Brain microvascular endothelial cell (primary cell): Measurements from ENCODE around the gene CDPF1.

Source experiments
- DNase-seq: peaks from one replicate; pipeline ENCODE4 v3.0.0-alpha.2; 2020
- H3K27ac ChIP-seq: fragments of 250-450 bp; sonication (Bioruptor Pico); 2 replicates; pipeline ENCODE4 v1.5.1; 2020; ENCODE audit warnings: mild to moderate bottlenecking, moderate library complexity
- H3K27me3 ChIP-seq: fragments of 250-450 bp; sonication (Bioruptor Pico); replicated peaks from 2 replicates; pipeline ENCODE4 v1.5.1; 2020; ENCODE audit warnings: mild to moderate bottlenecking
- H3K36me3 ChIP-seq: fragments of 250-450 bp; sonication (Bioruptor Pico); replicated peaks from 2 replicates; pipeline ENCODE4 v1.5.1; 2020; ENCODE audit warnings: mild to moderate bottlenecking
- H3K4me3 ChIP-seq: 2 replicates; pipeline ENCODE4 v1.5.1; 2011; ENCODE audit warnings: low read depth, mild to moderate bottlenecking, control low read depth, low read length, moderate library complexity
- in situ Hi-C: cut with HindIII; loops from 2 replicates; pipeline ENCODE4 v1.10.0; 2017; ENCODE audit warnings: low sequenced_read_pairs, low pct_ligation_motif_present
- TF ChIP-seq, protein P1 (sequence below): IDR thresholded peaks from 2 replicates; pipeline ENCODE4 v1.5.1; 2011; ENCODE audit warnings: low read depth, mild to moderate bottlenecking, moderate library complexity, low read length, control low read depth, inconsistent platforms; ENCODE audit errors: missing control alignments

CDPF1 gene

DNA sequence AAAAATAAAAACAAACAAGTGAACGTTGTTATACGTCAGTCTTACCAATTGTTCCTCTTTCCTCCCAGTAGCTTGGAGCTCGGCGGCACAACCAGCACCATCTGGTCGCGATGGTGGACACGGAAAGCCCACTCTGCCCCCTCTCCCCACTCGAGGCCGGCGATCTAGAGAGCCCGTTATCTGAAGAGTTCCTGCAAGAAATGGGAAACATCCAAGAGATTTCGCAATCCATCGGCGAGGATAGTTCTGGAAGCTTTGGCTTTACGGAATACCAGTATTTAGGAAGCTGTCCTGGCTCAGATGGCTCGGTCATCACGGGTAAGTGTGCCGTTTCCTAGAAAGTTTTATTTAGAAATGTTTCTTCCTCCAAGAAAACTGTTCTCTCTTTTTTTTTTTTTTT lies 51.8 kb downstream of the CDPF1 start:
- TF ChIP-seq, protein P1, sequence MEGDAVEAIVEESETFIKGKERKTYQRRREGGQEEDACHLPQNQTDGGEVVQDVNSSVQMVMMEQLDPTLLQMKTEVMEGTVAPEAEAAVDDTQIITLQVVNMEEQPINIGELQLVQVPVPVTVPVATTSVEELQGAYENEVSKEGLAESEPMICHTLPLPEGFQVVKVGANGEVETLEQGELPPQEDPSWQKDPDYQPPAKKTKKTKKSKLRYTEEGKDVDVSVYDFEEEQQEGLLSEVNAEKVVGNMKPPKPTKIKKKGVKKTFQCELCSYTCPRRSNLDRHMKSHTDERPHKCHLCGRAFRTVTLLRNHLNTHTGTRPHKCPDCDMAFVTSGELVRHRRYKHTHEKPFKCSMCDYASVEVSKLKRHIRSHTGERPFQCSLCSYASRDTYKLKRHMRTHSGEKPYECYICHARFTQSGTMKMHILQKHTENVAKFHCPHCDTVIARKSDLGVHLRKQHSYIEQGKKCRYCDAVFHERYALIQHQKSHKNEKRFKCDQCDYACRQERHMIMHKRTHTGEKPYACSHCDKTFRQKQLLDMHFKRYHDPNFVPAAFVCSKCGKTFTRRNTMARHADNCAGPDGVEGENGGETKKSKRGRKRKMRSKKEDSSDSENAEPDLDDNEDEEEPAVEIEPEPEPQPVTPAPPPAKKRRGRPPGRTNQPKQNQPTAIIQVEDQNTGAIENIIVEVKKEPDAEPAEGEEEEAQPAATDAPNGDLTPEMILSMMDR = no peak
- Histone ChIP-seq H3K27ac (no peak overlapping the region), H3K36me3 (no peaks in the 10 kb centered on the region), H3K4me3 (no peak overlapping the region), H3K27me3 (no peaks in the 10 kb centered on the region)
- no peak for DNase-seq
- in situ Hi-C loops = no loop called here

DNA sequence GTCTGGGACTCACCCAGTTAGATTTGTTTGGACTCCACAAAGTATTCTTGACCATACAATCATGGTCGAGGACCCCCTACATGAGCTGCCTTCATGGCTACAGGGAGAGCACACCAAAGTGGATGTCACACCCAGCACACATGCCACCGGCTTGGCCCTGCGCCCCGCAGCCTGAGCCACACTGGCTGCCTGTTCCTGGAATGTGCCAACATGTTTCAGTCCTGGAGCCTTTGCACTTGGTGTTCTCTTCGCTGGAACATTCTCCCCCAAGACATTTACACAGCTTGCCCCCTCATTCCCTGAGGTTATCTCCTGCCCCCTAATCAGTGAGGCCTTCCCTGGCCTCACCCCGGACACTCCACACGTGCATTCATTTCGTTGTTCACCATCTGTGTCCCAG lies 53.8 kb downstream of the CDPF1 start:
- Histone ChIP-seq H3K36me3 (no peaks in the 10 kb centered on the region), H3K4me3 (no peak overlapping the region), H3K27me3 (no peaks in the 10 kb centered on the region), H3K27ac (no peak overlapping the region)
- TF ChIP-seq, protein P1 = no peak
- no peak for DNase-seq
- in situ Hi-C loops = no loop called here

DNA sequence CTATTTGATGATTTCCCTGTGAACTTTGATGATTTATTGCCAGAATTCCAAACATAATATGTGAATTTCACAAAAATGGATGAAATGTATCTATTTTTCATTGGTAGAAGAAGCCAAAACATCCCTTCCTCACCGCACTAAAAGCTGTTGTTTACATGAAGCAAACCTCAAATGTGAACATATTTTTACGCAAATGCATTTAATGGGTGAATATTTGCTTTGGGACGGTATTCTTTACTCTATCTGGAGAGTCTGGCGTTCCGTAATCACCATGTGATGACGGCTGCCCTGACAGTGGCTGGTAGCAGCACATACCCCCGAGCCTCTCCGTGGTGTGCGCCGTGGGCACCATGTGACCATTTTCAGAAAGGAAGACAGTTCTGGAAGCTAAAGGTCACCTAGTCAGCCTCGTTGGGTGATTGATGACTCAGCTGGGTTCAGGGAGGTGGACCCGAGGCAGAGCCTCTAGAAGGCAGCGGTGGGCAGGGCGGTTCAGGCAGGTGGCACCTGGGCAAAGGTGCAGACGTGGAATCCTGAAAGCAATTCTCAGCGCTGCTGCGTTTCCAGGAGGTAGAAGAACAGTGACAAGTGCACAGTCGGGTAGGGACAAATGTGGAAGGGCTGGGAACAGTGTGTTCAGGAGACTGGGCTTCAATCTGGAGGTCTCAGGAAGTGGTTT lies 54.5 kb downstream of the CDPF1 start:
- Histone ChIP-seq H3K27me3 (no peaks in the 10 kb centered on the region), H3K4me3 (no peak overlapping the region), H3K36me3 (no peaks in the 10 kb centered on the region), H3K27ac (no peak overlapping the region)
- in situ Hi-C loops = no loop called here
- TF ChIP-seq, protein P1 = no peak
- no peak for DNase-seq
